HAP-1 (cell line): ENCODE measurements around the gene PRRT4.

ENCODE experiments used
- DNase-seq, 2 experiments: peaks; one replicate each; pipeline ENCODE4 v3.0.0-alpha.2; 2016 to 2020; ENCODE audit warnings: low spot score in 2 of 2
- H3K27me3 ChIP-seq: fragments of 250-450 bp; sonication (Bioruptor Pico); 2 replicates; pipeline ENCODE4 v1.5.1; 2020; ENCODE audit warnings: low read depth, mild to moderate bottlenecking, moderate library complexity
- H3K36me3 ChIP-seq: fragments of 250-450 bp; sonication (Bioruptor Pico); replicated peaks from 2 replicates; pipeline ENCODE4 v1.5.1; 2020; ENCODE audit warnings: mild to moderate bottlenecking
- H3K4me1 ChIP-seq: fragments of 250-450 bp; sonication (Bioruptor Pico); 2 replicates; pipeline ENCODE4 v1.5.1; 2020; ENCODE audit warnings: mild to moderate bottlenecking
- H3K4me3 ChIP-seq: fragments of 250-450 bp; sonication (Bioruptor Pico); 2 replicates; pipeline ENCODE4 v1.5.1; 2020; ENCODE audit warnings: mild to moderate bottlenecking, moderate library complexity
- H3K9me3 ChIP-seq: fragments of 250-450 bp; sonication (Bioruptor Pico); 2 replicates; pipeline ENCODE4 v1.5.1; 2020; ENCODE audit warnings: mild to moderate bottlenecking, moderate library complexity
- in situ Hi-C: fragments of 300-500 bp; cut with MboI; formaldehyde crosslinking; loops from 3 replicates; pipeline ENCODE4 v1.14.3; 2020; ENCODE audit warnings: low sequenced_read_pairs, inconsistent platforms, mixed read lengths

PRRT4 gene

GRCh38 chr7:128389618-128390329 is 28.3 kb upstream of the PRRT4 start:
- in situ Hi-C loops, result no loop called here
- DNase-seq, result peak in 1 of 2 experiments; percentile 2

GRCh38 chr7:128389085-128389617 is 27.7 kb upstream of the PRRT4 start:
- Histone ChIP-seq H3K4me3 (no peak overlapping the region), H3K27me3 (0 out of 2 replicates have a peak, but pooled peaks cover 4% of the 10 kb centered on the region), H3K4me1 (no peaks in the 10 kb centered on the region; the same call in 1 of the 2 replicates), H3K9me3 (no peaks in the 10 kb centered on the region), H3K36me3 (peaks cover 15% of the 10 kb centered on the region)
- DNase-seq, result peak in 1 of 2 experiments; percentile 2
- in situ Hi-C loops, result no loop called here

More at GRCh38 chr7:128389618-128390329, 28.3 kb upstream of the PRRT4 start:
- H3K36me3 ChIP-seq, result peaks cover 21% of the 10 kb centered on the region
- H3K4me3 ChIP-seq, result no peak overlapping the region
- H3K9me3 ChIP-seq, result no peaks in the 10 kb centered on the region
- no peaks in the 10 kb centered on the region; the same call in 1 of the 2 replicates for H3K4me1 ChIP-seq
- 0 out of 2 replicates have a peak, but pooled peaks cover 4% of the 10 kb centered on the region for H3K27me3 ChIP-seq

- H3K4me1 ChIP-seq, result no peaks in the 10 kb centered on the region; the same call in 1 of the 2 replicates
- in situ Hi-C loops, result no loop called here
- peaks cover 9% of the 10 kb centered on the region; the same call in 1 of the 2 replicates for H3K36me3 ChIP-seq
- 0 out of 2 replicates have a peak, but pooled peaks cover 4% of the 10 kb centered on the region for H3K27me3 ChIP-seq
- H3K4me3 ChIP-seq, result no peak overlapping the region
- no peaks in the 10 kb centered on the region for H3K9me3 ChIP-seq
- no peak for DNase-seq
Measured at GRCh38 chr7:128388145-128388485, 26.6 kb upstream of the PRRT4 start.

GRCh38 chr7:128387216-128388144 is 26.0 kb upstream of the PRRT4 start:
- Histone ChIP-seq H3K36me3 (peaks cover 6% of the 10 kb centered on the region; the same call in 1 of the 2 replicates), H3K4me1 (no peaks in the 10 kb centered on the region; the same call in 1 of the 2 replicates), H3K4me3 (no peak overlapping the region), H3K9me3 (no peaks in the 10 kb centered on the region), H3K27me3 (0 out of 2 replicates have a peak, but pooled peaks cover 4% of the 10 kb centered on the region)
- DNase-seq, result peak; percentile 79 to 93
- in situ Hi-C loops, result no loop called here

GRCh38 chr7:128385988-128386925 is 24.8 kb upstream of the PRRT4 start:
- Histone ChIP-seq H3K4me1 (no peaks in the 10 kb centered on the region; the same call in 1 of the 2 replicates), H3K9me3 (no peaks in the 10 kb centered on the region), H3K27me3 (0 out of 2 replicates have a peak, but pooled peaks cover 4% of the 10 kb centered on the region), H3K4me3 (no peak overlapping the region), H3K36me3 (no peaks in the 10 kb centered on the region)
- DNase-seq, result peak in 1 of 2 experiments; percentile 10
- in situ Hi-C loops, result no loop called here

- no peak overlapping the region for H3K4me3 ChIP-seq
- no peaks in the 10 kb centered on the region for H3K9me3 ChIP-seq
- in situ Hi-C loops, result loop anchor here (5.0 kb wide), 1 partner anchor 37 kb away; no protein-coding TSS in a partner anchor
- no peak for DNase-seq
- no peaks in the 10 kb centered on the region; the same call in 1 of the 2 replicates for H3K4me1 ChIP-seq
- 0 out of 2 replicates have a peak, but pooled peaks cover 4% of the 10 kb centered on the region for H3K27me3 ChIP-seq
- H3K36me3 ChIP-seq, result no peaks in the 10 kb centered on the region
Measured at GRCh38 chr7:128384726-128385125, 23.2 kb upstream of the PRRT4 start.

GRCh38 chr7:128383776-128384175 is 22.3 kb upstream of the PRRT4 start:
- no peak overlapping the region for H3K4me3 ChIP-seq
- H3K4me1 ChIP-seq, result no peaks in the 10 kb centered on the region; the same call in 1 of the 2 replicates
- peak in 1 of 2 experiments; percentile 6 for DNase-seq
- H3K27me3 ChIP-seq, result 0 out of 2 replicates have a peak, but pooled peaks cover 4% of the 10 kb centered on the region
- in situ Hi-C loops, result loop anchor here (5.0 kb wide), 1 partner anchor 36 kb away; no protein-coding TSS in a partner anchor
- no peaks in the 10 kb centered on the region for H3K9me3 ChIP-seq
- no peaks in the 10 kb centered on the region for H3K36me3 ChIP-seq

GRCh38 chr7:128381161-128381821 is 19.8 kb upstream of the PRRT4 start:
- Histone ChIP-seq H3K4me1 (no peaks in the 10 kb centered on the region), H3K36me3 (no peaks in the 10 kb centered on the region), H3K9me3 (no peaks in the 10 kb centered on the region), H3K27me3 (no peaks in the 10 kb centered on the region), H3K4me3 (no peak overlapping the region)
- peak; percentile 31 to 82 for DNase-seq
- in situ Hi-C loops, result loop anchor here (5.0 kb wide), 1 partner anchor 34 kb away; no protein-coding TSS in a partner anchor

GRCh38 chr7:128380483-128381106 is 19.1 kb upstream of the PRRT4 start:
- peak in 1 of 2 experiments; percentile 5 for DNase-seq
- Histone ChIP-seq H3K27me3 (no peaks in the 10 kb centered on the region), H3K36me3 (no peaks in the 10 kb centered on the region), H3K4me1 (no peaks in the 10 kb centered on the region), H3K9me3 (no peaks in the 10 kb centered on the region), H3K4me3 (no peak overlapping the region)
- in situ Hi-C loops, result loop anchor here (5.0 kb wide), 1 partner anchor 33 kb away; no protein-coding TSS in a partner anchor

GRCh38 chr7:128379900-128380479 is 18.5 kb upstream of the PRRT4 start:
- Histone ChIP-seq H3K27me3 (no peaks in the 10 kb centered on the region), H3K4me1 (no peaks in the 10 kb centered on the region), H3K4me3 (no peak overlapping the region), H3K9me3 (no peaks in the 10 kb centered on the region), H3K36me3 (no peaks in the 10 kb centered on the region)
- in situ Hi-C loops, result loop anchor here (5.0 kb wide), 1 partner anchor 33 kb away; no protein-coding TSS in a partner anchor
- DNase-seq, result no peak

GRCh38 chr7:128378637-128379036 is 17.1 kb upstream of the PRRT4 start:
- Histone ChIP-seq H3K4me3 (no peak overlapping the region), H3K4me1 (no peaks in the 10 kb centered on the region), H3K36me3 (no peaks in the 10 kb centered on the region), H3K27me3 (no peaks in the 10 kb centered on the region), H3K9me3 (no peaks in the 10 kb centered on the region)
- in situ Hi-C loops, result no loop called here
- DNase-seq, result no peak
